Activated CD4-positive, alpha-beta T cell treated with anti-CD3 and anti-CD28 coated beads, Interleukin-2, amount 50 U/mL, for 4 hours (primary cell): ENCODE measurements around the gene ITLN1.

Experiments used
- DNase-seq, 2 experiments: peaks; one replicate each; pipeline ENCODE4 v3.0.0-alpha.2; 2020

The ITLN1 gene

DNA sequence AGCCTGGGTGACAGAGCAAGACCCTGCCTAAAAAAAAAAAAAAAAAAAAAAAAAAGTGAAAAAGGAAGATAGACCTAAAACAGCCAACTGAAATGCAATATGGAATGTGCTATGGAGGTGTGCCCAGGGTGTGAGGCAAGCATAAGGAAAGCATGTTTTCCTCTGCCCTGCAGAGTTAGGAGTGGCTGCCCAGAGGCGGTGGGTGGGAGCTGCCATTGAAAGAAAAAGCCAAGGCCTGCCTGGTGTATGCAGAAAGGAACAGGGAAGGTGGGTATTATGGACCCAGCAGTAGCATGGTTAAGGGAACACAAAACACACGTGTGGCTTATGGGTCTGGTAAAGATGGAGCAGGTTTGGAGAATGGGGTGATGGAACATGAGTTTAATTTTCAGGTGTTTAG, 31.2 kb downstream of the ITLN1 start:
- no peak for DNase-seq

DNA sequence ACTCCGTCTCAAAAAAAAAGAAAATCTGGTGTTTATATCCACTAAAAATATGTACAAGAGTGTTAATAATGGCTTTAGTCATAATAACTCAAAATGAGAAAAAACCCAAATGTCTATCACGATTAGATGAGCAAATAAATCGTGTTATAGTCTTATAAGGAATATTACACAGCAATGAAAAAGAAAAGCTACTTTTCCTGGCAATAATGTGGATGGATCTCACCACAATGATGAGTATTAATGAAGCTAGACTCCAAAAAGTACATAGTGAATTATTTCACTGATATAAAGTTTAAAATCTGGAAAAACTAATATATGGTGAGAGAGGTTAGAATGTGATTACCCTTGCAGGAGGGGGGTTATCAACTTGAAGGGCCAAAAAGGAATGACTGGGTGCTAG, 32.0 kb downstream of the ITLN1 start:
- no peak for DNase-seq

DNA sequence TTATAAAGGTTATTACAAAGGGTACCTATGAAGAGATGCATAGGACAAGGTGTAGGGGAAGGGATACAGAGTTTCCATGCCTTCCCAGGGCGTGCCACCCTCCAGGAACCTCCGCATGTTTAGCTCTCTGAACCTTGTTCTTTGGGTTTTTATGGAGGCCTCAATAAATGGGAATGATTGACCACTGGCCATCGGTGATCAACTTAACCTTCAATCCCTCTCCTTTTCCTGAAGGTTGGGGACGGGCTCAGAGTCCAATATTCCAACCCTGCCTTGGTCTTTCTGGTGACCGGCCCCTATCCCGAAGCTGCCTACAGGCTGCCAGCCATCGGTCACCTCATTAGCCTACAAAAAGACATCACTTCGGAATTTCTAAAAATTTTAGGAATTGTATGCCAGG, 34.0 kb downstream of the ITLN1 start:
- no peak for DNase-seq

DNA sequence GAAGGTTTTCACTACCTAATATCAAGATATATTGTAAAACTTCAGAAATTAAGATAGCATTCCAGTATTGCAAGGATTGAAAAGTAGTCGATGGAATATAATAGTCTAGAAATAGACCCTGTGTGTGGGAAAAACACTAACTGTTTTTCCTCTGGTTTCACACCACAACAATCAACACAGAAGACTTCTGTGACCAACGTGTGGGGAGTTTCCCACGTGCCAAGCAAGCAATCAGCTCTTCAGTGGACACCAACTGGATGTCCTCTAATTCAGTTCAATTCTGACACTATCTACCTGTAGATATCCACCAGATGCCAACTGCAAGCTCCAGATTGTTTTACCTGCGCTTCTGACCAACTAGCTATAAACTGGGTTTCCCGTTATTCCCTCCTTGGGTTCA, 34.4 kb downstream of the ITLN1 start:
- DNase-seq: no peak

DNA sequence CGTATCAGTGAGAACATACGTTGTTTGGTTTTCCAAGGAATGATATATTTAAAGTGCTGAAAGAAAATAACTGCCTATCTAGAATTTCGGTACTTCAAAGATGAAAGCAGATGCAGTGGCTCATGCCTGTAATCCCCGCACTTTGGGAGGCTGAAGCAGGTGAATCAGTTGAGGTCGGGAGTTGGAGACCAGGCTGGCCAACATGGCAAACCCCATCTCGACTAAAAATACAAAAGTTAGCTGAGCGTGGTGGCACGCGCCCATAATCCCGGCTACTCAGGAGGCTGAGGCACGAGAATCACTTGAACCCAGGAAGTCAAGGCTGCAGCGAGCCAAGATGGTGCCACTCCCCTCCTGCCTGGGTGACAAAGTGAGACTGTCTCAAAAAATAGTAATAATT, 38.7 kb downstream of the ITLN1 start:
- DNase-seq: no peak

DNA sequence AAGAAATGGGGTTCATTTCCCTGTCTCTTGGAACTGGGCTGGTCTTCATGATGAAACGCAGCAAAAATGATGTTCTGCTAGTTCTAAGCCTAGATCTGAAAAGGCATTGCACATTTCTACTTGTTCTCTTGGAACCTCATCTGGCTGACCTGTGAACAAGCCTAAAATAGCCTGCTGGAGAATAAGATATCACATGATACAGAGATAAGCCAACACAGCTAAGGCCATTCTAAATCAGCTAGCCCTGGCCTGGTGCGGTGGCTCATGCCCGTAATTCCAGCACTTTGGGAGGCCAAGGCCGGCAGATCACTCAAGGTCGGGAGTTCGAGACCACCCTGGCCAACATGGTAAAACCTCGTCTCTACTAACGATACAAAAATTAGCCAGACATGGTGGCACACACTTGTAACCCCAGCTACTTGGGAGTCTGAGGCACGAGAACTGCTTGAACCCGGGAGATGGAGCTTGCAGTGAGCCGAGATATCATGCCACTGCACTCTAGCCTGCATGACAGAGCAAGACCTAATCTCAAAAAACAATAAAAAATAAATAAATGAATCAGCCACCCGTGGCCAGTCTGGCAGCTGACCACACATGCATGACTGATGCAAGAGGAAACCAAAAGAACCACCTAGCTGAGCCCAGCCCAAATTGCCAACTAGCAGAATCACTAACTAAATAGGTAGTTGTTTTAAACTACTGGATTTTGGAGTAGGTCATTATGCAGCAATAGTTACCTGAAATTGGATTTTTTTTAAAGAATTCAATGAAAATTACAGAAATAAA, 40.3 kb downstream of the ITLN1 start:
- DNase-seq: no peak

DNA sequence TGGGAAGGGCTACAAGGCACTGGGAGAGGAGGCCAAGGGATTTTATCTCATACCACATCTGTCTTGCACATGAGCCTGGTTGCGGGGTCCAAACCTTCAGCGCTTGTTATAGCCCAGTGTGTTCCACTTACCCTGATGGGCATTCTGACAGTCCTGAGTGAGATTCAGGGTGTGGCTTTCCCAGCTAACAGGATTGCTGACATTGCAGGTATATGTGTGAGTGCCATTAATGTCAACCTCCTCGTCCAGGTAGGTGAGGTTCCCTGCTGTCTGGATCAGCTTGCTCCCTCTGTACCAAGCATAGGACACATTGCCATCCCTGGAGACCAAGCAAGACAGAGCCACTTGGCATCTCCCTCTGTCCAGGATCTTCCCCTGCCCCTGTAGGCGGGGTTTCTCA, 43.9 kb downstream of the ITLN1 start:
- DNase-seq: no peak

DNA sequence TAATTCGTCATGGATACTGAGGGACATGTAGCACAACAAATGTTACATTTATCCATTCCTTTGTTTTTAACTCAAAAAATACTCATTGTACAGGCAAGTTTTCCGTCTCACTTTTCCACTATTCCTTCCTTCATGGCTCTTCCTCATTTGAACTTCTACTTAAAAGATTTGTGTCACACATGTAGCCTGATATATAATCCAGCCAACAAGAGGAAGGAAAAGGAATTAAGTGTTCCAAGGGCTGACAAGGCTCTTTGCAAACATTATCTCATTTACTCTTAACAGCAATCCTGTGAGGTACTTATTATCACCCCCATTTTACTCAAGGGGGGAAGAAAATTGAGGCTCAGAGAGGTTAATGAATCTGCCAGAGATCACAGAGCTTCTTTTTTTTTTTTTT, 45.2 kb downstream of the ITLN1 start:
- no peak for DNase-seq

DNA sequence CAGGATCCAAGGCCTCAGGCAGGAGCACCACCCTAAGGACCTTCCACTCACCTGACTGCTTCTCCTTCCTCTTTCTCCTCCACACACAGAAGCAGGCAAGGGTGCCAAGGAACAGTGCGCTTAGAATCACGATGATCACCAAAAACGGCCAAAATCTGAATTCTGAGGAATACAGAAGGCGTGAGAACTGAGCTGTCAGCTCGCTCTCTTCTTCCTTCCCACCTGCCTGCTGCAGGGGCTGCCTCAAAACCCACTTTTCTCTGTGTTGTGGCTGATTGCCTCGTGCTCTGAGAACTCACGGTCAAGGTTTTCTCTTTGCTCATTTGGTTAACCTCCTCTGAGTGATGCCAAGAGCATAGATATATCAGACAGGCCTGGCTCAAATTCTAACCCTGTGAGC, 46.1 kb downstream of the ITLN1 start:
- DNase-seq: no peak

DNA sequence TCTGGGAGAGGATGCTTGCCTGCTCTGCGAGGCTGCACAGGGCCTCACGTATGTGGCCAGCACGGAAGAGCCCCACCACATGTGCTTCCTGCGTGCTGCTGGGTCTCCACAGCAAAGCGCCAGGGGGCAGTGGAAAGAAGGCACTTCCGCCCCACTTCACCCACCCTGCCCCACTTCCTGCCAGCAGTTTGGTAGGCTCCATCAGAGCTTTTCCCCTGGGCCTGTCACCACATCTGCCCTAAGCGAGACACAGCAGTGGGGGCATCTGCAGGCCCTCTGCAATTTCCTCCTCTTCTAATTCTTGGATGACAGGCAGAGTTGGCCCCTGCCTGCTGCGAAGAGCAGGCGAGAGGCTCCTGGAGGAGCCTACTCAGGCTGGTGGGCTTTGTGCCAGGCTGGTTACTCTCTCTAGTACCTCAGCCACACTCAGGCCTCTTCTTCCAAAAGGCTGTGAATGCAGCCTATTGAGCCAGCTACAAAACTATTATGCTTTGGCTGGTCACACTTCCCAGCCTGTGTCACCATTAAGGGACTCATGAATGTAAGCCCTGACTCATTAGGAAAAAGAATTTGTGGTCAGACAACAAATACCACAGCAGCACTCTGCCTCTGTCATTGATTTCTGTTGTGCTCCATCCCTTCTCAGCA, 47.3 kb downstream of the ITLN1 start:
- peak; percentile 59 to 64 for DNase-seq

DNA sequence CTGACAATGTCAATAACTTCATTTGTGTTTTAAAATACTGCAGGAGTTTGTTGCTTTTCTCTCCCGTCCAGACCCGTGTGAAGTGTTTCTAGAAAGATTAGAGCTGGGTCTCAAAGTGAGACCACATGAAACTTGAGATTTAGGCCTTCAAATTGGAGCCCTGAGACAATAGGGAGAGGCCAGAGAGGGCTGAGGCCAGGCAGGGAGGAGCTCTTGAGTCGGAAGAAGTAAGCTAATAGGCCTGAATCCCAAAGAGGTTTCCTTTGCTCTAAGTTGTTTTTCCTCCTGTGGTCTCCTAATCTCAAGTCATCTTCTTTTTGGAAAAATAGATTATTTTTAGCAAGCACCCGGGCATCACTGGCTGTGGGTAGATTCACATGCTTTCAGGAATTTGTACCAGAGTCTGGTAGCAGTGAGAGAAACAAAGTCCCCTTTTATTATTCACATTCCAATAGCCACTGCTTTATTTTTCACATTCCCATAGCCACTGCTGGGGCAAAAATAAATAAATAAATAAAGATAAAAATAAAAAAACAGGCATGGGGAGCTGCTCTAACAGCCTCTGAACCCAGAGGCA, 47.9 kb downstream of the ITLN1 start:
- DNase-seq: no peak

DNA sequence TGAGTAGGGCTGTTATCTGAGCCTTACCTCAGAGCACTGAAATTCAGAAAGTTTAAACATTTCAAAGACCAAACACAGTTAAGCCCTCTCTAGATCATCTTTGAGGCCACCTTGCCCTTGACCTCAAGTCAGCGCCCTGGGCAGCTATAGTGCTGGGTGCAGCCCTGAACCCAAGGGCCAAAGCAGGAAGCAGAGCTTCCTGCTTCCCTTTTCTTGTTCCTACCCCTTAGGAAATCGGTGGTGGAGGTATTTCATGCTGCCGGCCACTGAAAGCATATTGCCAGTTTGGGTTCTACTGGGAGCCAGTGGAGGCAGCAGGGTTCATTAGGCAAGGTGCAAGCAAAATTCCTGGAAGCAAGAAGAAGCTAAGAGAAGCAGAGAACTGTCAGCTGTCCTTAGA, 48.4 kb downstream of the ITLN1 start:
- DNase-seq: no peak

DNA sequence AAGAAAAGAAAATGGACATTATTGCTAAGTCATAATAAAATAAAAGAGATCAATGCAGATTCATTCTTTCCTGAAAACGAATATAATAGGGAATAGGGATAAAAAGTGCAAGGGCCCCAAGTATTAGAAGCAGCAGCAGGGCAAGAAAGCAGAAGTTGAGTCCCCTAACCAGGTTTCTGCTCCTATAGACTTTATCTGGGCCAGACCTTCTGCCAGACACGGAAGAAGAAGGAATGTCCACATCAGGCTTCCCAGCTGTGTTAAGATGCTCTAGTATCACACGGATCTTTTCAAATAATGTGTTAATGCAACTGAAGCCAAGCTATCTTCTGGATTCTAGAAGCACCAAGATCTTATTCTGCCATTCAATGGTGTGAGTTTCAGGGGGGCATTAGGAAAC, 49.2 kb downstream of the ITLN1 start:
- no peak for DNase-seq

DNA sequence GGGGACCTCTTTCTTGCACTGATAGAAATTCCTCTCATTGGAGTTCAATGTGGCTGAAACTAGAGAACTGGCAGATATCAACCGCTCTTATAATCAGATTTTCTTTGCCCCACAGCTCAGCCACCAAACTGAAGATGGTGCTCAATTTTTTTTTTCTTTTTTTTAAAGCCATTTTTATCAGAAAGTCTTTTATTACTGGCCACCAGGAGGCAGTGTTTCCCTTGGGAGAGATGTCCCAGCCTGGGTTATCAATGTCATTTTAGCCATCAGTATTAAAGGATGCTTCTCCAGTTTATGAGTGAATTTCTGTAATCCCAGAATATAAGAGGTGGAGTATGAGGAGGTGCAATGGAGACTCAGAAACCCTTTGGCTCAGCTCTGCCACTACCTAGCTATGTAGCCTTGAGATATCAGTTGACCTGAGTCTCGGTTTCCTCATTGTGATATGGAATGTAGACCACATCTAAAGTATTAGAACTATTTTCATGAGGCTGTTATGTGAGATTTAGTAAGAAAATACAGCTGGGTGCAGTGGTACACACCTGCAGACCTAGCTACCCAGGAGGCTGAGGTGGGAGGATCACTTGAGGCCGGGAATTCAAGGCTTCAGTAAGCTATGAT, 49.9 kb downstream of the ITLN1 start:
- peak; percentile 21 to 25 for DNase-seq

DNA sequence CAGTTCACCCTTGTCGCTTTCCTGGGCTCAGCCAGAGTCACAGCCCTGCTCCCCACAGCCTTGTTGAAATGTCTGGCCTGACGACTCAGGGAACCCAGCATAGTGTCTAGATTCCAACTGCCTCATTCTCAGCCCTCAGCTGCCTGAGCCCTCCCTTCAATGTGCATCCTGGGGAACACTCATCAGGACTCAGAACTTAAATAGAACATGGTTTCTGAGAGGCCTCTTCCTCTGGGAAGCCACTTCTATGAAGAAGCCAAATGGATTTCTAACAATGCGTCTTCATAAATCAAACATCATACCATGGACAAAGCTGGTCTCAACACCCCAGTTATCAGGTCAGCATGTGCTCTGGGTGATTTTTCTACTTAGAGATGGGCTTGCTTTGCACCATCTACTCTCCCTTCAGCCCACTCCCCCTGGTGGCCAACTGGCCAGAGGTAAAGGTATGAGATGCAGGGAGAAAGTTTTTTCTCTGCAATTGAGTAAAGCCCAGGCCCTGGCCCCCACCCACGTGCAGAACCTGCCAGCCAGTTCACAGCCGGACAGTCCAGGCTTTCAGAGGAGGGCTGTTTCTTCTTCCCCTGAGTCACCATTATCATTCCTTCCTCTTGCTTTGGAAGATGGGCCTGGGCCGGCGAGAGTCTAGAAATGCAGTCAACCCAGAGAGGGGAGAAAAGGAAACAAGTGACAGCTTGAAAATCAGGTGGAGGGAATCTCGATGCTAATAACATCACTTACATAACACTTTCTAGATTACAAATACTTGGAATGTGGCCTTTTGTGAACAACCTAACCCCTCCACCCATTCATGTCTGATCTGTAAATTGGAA, 54.4 kb downstream of the ITLN1 start:
- peak; percentile 76 to 77 for DNase-seq

DNA sequence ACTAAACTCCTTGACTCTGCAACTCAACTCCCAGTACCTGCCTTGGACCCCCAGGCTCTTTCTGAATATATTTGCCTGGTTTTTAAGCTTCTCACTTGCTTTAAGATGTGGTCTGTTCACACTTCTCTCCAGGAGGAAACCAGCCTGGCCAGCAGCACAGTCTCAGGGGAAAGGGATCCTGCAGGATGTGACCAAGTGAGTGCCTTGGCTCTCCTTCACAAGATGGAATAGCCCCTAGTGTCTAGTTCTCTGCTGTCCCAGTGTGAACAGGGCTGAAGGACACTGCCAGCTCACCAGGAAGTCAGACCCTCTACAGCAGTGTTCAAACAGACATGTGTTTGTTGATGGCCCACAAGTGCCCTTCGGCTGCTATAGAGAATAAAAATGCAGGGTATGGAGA, 55.2 kb downstream of the ITLN1 start:
- DNase-seq: no peak

DNA sequence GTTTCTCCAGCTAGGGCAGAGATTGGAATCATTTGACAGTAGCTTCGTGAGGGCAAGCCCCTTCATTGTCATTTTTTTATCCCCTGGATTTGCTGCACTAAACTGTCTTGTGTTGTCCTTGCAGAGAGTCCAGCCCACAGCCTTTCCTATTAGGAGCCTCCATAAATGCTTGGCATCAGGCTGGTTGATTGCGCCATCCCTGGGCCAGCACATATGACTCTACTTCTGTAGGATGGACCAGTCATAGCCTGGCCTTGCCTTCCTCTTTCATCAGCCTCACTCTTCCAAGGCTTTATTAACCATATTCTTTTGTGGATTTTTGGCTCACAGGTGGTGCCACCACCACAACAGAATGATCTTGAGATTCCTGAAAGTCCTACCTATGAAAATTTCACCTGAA, 57.6 kb downstream of the ITLN1 start:
- DNase-seq: no peak

DNA sequence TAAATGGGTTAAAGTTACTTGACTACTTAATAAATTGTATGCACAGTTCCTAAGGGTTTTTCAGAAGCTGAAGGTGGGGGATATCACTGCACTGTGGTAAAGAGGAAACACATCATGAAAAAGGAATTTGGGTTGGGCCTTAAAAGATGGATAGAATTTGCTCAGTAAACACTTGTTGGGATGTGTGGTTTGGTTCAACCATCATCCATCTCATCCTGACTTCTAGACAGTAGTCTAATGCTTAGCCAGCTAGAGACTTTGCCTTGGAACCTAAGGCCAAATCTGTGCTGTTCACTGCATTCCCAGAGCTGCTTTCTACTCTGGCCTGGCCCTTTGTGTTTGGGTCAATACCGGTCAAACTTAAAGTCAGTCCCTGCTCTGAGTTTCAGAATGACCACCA, 58.4 kb downstream of the ITLN1 start:
- no peak for DNase-seq
